Neural cell (in vitro differentiated cells): ENCODE measurements around the gene SENP8.
"Not testable (repeated sequence)": the region's sequence is repeated elsewhere in the genome, so short reads cannot be mapped to it uniquely, and the experiment has no call there.

Experiments
- CTCF ChIP-seq: fragments of 450-650 bp; IDR thresholded peaks from 2 replicates; pipeline ENCODE4 v1.5.1; 2014; ENCODE audit warnings: antibody characterized with exemption, mild to moderate bottlenecking, moderate library complexity; ENCODE audit not compliant: poor library complexity, severe bottlenecking
- EP300 ChIP-seq: fragments of 450-650 bp; conservative IDR thresholded peaks from 2 replicates; pipeline ENCODE4 v1.6.1; 2014; ENCODE audit warnings: antibody characterized with exemption, mild to moderate bottlenecking, moderate library complexity; ENCODE audit not compliant: poor library complexity, severe bottlenecking
- EZH2 ChIP-seq: fragments of 200-600, 300-800 bp; shearing (Covaris generic), sonication (generic); IDR thresholded peaks from 2 replicates; pipeline ENCODE4 v1.6.1; 2014; ENCODE audit warnings: antibody characterized with exemption, low read length, borderline replicate concordance, mild to moderate bottlenecking; ENCODE audit not compliant: insufficient read depth, poor library complexity, severe bottlenecking
- MXI1 ChIP-seq: fragments of 450-650 bp; conservative IDR thresholded peaks from 2 replicates; pipeline ENCODE4 v1.6.1; 2014; ENCODE audit warnings: antibody characterized with exemption, mild to moderate bottlenecking; ENCODE audit not compliant: poor library complexity, severe bottlenecking
- POLR2AphosphoS5 ChIP-seq: IDR thresholded peaks from 2 replicates; pipeline ENCODE4 v1.6.1; 2012
- RAD21 ChIP-seq: fragments of 450-650 bp; conservative IDR thresholded peaks from 2 replicates; pipeline ENCODE4 v1.6.1; 2014; ENCODE audit warnings: antibody characterized with exemption, mild to moderate bottlenecking, moderate library complexity
- REST ChIP-seq: IDR thresholded peaks from 2 replicates; pipeline ENCODE4 v1.6.1; 2012; ENCODE audit warnings: borderline replicate concordance
- TAF1 ChIP-seq: IDR thresholded peaks from 2 replicates; pipeline ENCODE4 v1.6.1; 2012; ENCODE audit warnings: low read depth

GRCh38 chr15:72071448-72071825, 46.8 kb upstream of the SENP8 start:
- TF ChIP-seq CTCF, EZH2, MXI1, POLR2AphosphoS5, TAF1, REST, RAD21, EP300: not testable (repeated sequence)
